CD4-positive, CD25-positive, alpha-beta regulatory T cell (primary cell): Measurements from ENCODE around the gene GALNT2. TPM values are rescaled to one million over a fixed set of nuclear protein-coding genes. Genes with fewer than 3 reads are reported as not detected.

Experiments used
- ATAC-seq, 2 donors: fragments of 150-1000 bp; cut with Tn5 transposase; one replicate each; pipeline ENCODE4 v1.10.0; 2021; ENCODE audit warnings: low read depth in 2 of 2, moderate number of reproducible peaks in 2 of 2, moderate library complexity in 1 of 2
- DNase-seq, 3 donors: peaks; one replicate each; pipeline versions ENCODE4 v3.0.0 to v3.0.0-alpha.2; 2012 to 2022; ENCODE audit warnings: mixed read lengths in 1 of 3
- H3K27ac ChIP-seq: one replicate; pipeline ENCODE4 v1.7.0; 2013; ENCODE audit warnings: mild to moderate bottlenecking, low read length; ENCODE audit not compliant: insufficient read depth, poor library complexity, severe bottlenecking
- H3K27me3 ChIP-seq: one replicate; pipeline ENCODE4 v1.7.0; 2013; ENCODE audit warnings: low read length; ENCODE audit not compliant: control insufficient read depth, insufficient read depth
- H3K36me3 ChIP-seq: one replicate; pipeline ENCODE4 v1.7.0; 2013; ENCODE audit warnings: mild to moderate bottlenecking, low read length, moderate library complexity; ENCODE audit not compliant: control insufficient read depth, insufficient read depth
- H3K4me1 ChIP-seq: 2 replicates; pipeline ENCODE4 v1.7.0; 2013; ENCODE audit warnings: mild to moderate bottlenecking, low read length; ENCODE audit not compliant: insufficient read depth, control insufficient read depth, poor library complexity, severe bottlenecking
- H3K4me3 ChIP-seq: one replicate; pipeline ENCODE4 v1.7.0; 2013; ENCODE audit warnings: low read depth, mild to moderate bottlenecking, low read length, moderate library complexity
- H3K9me3 ChIP-seq, 2 experiments: 1 replicate in 1 of 2; 2 replicates in 1 of 2; pipeline ENCODE4 v1.7.0; 2013; ENCODE audit warnings: low read length in 2 of 2, mild to moderate bottlenecking in 1 of 2, moderate library complexity in 1 of 2; ENCODE audit not compliant: control insufficient read depth in 2 of 2
- H3K27ac Mint-ChIP-seq, 3 donors: one replicate each; pipeline ENCODE4 v1.8.0; 2020 to 2022; ENCODE audit warnings: mild to moderate bottlenecking in 3 of 3, mixed read lengths in 3 of 3, moderate library complexity in 2 of 3
- H3K27me3 Mint-ChIP-seq: one replicate; pipeline ENCODE4 v1.8.0; 2022; ENCODE audit warnings: mild to moderate bottlenecking, mixed read lengths
- H3K36me3 Mint-ChIP-seq: one replicate; pipeline ENCODE4 v1.8.0; 2020; ENCODE audit warnings: mixed read lengths
- H3K4me1 Mint-ChIP-seq, 4 donors: one replicate each; pipeline ENCODE4 v1.8.0; 2020 to 2022; ENCODE audit warnings: mixed read lengths in 4 of 4, mild to moderate bottlenecking in 1 of 4
- H3K4me3 Mint-ChIP-seq, 4 donors: one replicate each; pipeline ENCODE4 v1.8.0; 2020 to 2022; ENCODE audit warnings: mild to moderate bottlenecking in 4 of 4, mixed read lengths in 4 of 4, moderate library complexity in 3 of 4
- H3K9me3 Mint-ChIP-seq, 7 donors: one replicate each; pipeline ENCODE4 v1.8.0; 2020 to 2022; ENCODE audit warnings: mixed read lengths in 7 of 7, mild to moderate bottlenecking in 3 of 7, moderate library complexity in 2 of 7
- polyA plus RNA-seq, 4 donors: library from polyadenylated mRNA; unstranded; fragments of 300-500 nt; fragmentation: Illumina TruSeq; gene quantifications; one replicate each; pipeline ENCODE4 v1.2.3, GENCODE V29; 2021
- total RNA-seq: library from RNA; stranded (reverse); gene quantifications from one replicate; pipeline ENCODE4 v1.2.3, GENCODE V29; 2022

The GALNT2 gene
- total and polyA plus RNA-seq, 5 donors from 2014 or later, result 10.9 to 15.8 (median 13.1) TPM

- Mint-ChIP-seq H3K36me3 (no peaks in the 10 kb centered on the region), H3K27me3 (peaks cover 4% of the 10 kb centered on the region), H3K4me3 (no peak overlapping the region), H3K4me1 (peaks cover 4 to 6% (median 5%) of the 10 kb centered on the region in 4 donors), H3K27ac (no peak overlapping the region), H3K9me3 (no peaks in the 10 kb centered on the region)
- no peak for ATAC-seq
- DNase-seq, result no peak
- Histone ChIP-seq H3K36me3 (no peaks in the 10 kb centered on the region), H3K9me3 (no peaks in the 10 kb centered on the region), H3K27me3 (no peaks in the 10 kb centered on the region), H3K27ac (no peak overlapping the region), H3K4me3 (no peak overlapping the region), H3K4me1 (no peaks in the 10 kb centered on the region)
These were observed 242.7 kb downstream of the GALNT2 start for GRCh38 chr1:230309646-230310177.

DNA sequence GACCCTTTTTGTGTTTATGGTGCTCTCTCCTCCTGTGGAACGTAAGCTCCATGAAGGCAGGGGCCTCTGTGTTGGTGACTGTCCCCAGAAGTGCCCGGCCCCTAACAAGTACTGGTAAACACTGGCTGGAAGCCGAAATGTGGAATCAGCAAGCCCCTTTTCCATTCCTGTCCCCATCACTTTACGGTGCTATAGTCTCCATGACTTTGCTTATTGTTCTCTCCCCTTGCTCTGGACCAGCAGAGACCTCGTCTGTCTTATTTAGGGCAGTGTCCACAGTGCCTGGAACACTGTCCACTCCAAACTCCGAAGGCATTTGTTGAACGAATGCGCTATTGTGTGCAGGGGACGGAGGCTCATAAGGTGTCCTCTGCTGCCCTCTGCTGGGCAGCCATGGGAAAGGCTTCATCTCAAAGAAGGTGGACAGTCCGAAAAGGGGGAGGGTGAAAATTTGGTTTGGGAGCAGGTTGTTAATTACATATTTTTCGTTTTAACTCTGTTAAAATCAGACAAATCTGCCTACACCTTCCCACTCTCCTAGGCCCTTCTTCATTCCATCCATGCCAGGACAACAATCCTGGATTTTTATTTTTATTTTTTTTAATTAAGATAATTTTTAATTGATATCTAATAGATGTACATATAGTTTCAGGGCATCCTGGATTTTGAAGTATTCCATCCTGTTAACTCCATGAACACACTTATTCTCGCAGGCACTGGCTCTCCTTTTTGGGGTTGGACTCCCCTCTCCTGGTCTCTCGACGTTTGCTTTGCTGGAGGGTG lies 243.5 kb downstream of the GALNT2 start:
- peaks cover 0 to 6% (median 2%) of the 10 kb centered on the region in 4 donors for H3K4me1 Mint-ChIP-seq
- DNase-seq, result peak; percentile 30 to 67 (median 59)
- H3K4me3 ChIP-seq, result no peak overlapping the region

GRCh38 chr1:230312676-230313075 lies 245.6 kb downstream of the GALNT2 start:
- H3K27me3 Mint-ChIP-seq, result peaks cover 4% of the 10 kb centered on the region
- H3K9me3 ChIP-seq, result no peaks in the 10 kb centered on the region
- H3K27ac Mint-ChIP-seq, result no peak overlapping the region
- no peak for DNase-seq
- no peak overlapping the region for H3K4me3 Mint-ChIP-seq
- H3K36me3 ChIP-seq, result no peaks in the 10 kb centered on the region
- H3K27me3 ChIP-seq, result no peaks in the 10 kb centered on the region
- H3K27ac ChIP-seq, result no peak overlapping the region
- peaks cover 0 to 2% (median under 1%) of the 10 kb centered on the region in 4 donors for H3K4me1 Mint-ChIP-seq
- H3K4me1 ChIP-seq, result no peaks in the 10 kb centered on the region
- no peaks in the 10 kb centered on the region for H3K36me3 Mint-ChIP-seq
- no peak for ATAC-seq
- no peaks in the 10 kb centered on the region for H3K9me3 Mint-ChIP-seq
- no peak overlapping the region for H3K4me3 ChIP-seq

More for the DNA sequence above, 243.5 kb downstream of the GALNT2 start:
- H3K4me3 Mint-ChIP-seq, result no peak overlapping the region
- no peaks in the 10 kb centered on the region for H3K9me3 Mint-ChIP-seq
- ATAC-seq, result peak; percentile 66 to 71
- Histone ChIP-seq H3K36me3 (no peaks in the 10 kb centered on the region), H3K27ac (no peak overlapping the region), H3K9me3 (no peaks in the 10 kb centered on the region), H3K27me3 (no peaks in the 10 kb centered on the region), H3K4me1 (no peaks in the 10 kb centered on the region)
- H3K27ac Mint-ChIP-seq, result no peak overlapping the region
- peaks cover 4% of the 10 kb centered on the region for H3K27me3 Mint-ChIP-seq
- no peaks in the 10 kb centered on the region for H3K36me3 Mint-ChIP-seq

- DNase-seq, result no peak
- Mint-ChIP-seq H3K4me3 (no peak overlapping the region), H3K4me1 (peaks cover 0 to 2% (median under 1%) of the 10 kb centered on the region in 4 donors), H3K36me3 (no peaks in the 10 kb centered on the region), H3K9me3 (no peaks in the 10 kb centered on the region), H3K27me3 (peaks cover 4% of the 10 kb centered on the region), H3K27ac (no peak overlapping the region)
- no peaks in the 10 kb centered on the region for H3K27me3 ChIP-seq
- H3K9me3 ChIP-seq, result no peaks in the 10 kb centered on the region
- H3K4me1 ChIP-seq, result no peaks in the 10 kb centered on the region
- no peak for ATAC-seq
- H3K27ac ChIP-seq, result no peak overlapping the region
- no peaks in the 10 kb centered on the region for H3K36me3 ChIP-seq
- no peak overlapping the region for H3K4me3 ChIP-seq
These were observed 246.6 kb downstream of the GALNT2 start for GRCh38 chr1:230313453-230314141.

GRCh38 chr1:230314142-230314470 lies 247.1 kb downstream of the GALNT2 start:
- Histone ChIP-seq H3K4me3 (no peak overlapping the region), H3K36me3 (no peaks in the 10 kb centered on the region), H3K4me1 (no peaks in the 10 kb centered on the region), H3K27me3 (no peaks in the 10 kb centered on the region), H3K9me3 (no peaks in the 10 kb centered on the region), H3K27ac (no peak overlapping the region)
- DNase-seq, result no peak
- no peak overlapping the region for H3K4me3 Mint-ChIP-seq
- H3K27ac Mint-ChIP-seq, result no peak overlapping the region
- H3K9me3 Mint-ChIP-seq, result no peaks in the 10 kb centered on the region
- no peak for ATAC-seq
- no peaks in the 10 kb centered on the region for H3K36me3 Mint-ChIP-seq
- peaks cover 4% of the 10 kb centered on the region for H3K27me3 Mint-ChIP-seq
- H3K4me1 Mint-ChIP-seq, result peaks cover 0 to 2% (median under 1%) of the 10 kb centered on the region in 4 donors

GRCh38 chr1:230315099-230315498 lies 248.1 kb downstream of the GALNT2 start:
- no peaks in the 10 kb centered on the region for H3K36me3 ChIP-seq
- no peak overlapping the region for H3K4me3 Mint-ChIP-seq
- H3K27me3 Mint-ChIP-seq, result peaks cover 4% of the 10 kb centered on the region
- ATAC-seq, result no peak
- H3K9me3 Mint-ChIP-seq, result no peaks in the 10 kb centered on the region
- DNase-seq, result no peak
- no peaks in the 10 kb centered on the region for H3K27me3 ChIP-seq
- peaks cover 0 to 2% (median under 1%) of the 10 kb centered on the region in 4 donors for H3K4me1 Mint-ChIP-seq
- no peaks in the 10 kb centered on the region for H3K36me3 Mint-ChIP-seq
- no peak overlapping the region for H3K4me3 ChIP-seq
- H3K4me1 ChIP-seq, result no peaks in the 10 kb centered on the region
- H3K27ac Mint-ChIP-seq, result no peak overlapping the region
- no peaks in the 10 kb centered on the region for H3K9me3 ChIP-seq
- H3K27ac ChIP-seq, result no peak overlapping the region

DNA sequence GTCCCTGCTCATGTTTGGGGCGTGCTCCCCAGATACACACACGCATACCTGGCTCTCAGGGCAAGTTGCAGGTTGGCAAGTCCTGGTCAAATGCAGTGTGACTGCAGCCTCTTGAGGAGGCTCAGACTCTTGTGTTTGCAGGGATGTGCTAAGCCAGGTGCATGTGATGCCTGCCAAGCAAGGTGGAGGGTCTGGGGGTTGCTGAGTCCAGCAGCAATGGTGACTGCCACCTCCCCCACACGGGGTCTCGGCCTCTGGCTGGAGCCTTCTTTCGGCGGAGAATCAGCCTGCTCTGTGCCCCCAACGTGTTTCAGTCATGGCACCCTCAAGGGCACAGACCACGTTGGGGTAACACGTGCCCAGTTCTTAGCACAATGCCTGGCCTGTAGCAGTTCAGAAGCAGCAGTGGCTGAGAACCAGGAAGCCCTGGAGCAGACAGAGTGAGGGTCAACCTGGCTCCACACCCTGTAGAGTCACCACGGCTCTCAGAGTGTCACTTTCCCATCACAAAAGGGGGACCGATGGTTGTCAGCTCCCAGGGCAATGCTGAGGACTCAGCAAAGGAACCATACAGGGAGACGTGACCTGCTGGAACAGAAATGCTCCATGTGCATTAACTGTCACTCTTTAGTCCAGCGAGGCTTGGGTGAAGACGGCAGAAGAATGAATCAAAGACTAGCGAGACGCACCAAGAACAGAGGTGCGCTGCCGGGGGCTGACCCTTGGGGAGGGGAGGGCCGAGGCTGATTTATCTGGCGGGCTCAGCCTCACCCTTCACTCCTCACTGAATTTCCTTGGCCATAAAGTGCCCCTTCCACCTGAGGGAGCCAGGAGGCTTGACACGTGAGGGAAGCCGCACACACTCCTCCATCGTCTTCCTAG lies 250.1 kb downstream of the GALNT2 start:
- H3K4me3 Mint-ChIP-seq, result no peak overlapping the region
- Histone ChIP-seq H3K27ac (no peak overlapping the region), H3K4me3 (no peak overlapping the region), H3K27me3 (no peaks in the 10 kb centered on the region), H3K4me1 (no peaks in the 10 kb centered on the region), H3K36me3 (no peaks in the 10 kb centered on the region), H3K9me3 (no peaks in the 10 kb centered on the region)
- H3K4me1 Mint-ChIP-seq, result no peaks in the 10 kb centered on the region
- H3K27me3 Mint-ChIP-seq, result peaks cover 4% of the 10 kb centered on the region
- ATAC-seq (no peak), DNase-seq (no peak)
- no peaks in the 10 kb centered on the region for H3K36me3 Mint-ChIP-seq
- H3K9me3 Mint-ChIP-seq, result no peaks in the 10 kb centered on the region
- H3K27ac Mint-ChIP-seq, result no peak overlapping the region
